22Rv1 (cell line): ENCODE data around the gene TMEM255B.

Experiments
- H3K27ac ChIP-seq: fragments of 450-650 bp; 2 replicates; pipeline ENCODE4 v1.5.1; 2017
- CTCF ChIP-seq: fragments of 450-650 bp; IDR thresholded peaks from 2 replicates; pipeline ENCODE4 v1.5.1; 2017; ENCODE audit warnings: mild to moderate bottlenecking
- ZFX ChIP-seq: fragments of 450-650 bp; IDR thresholded peaks from 2 replicates; pipeline ENCODE4 v1.6.1; 2017; ENCODE audit warnings: antibody characterized with exemption, borderline replicate concordance

The TMEM255B gene

GRCh38 chr13:113732176-113732960, 26.7 kb upstream of the TMEM255B start:
- H3K27ac ChIP-seq, result no peak overlapping the region
- TF ChIP-seq CTCF, result no peak
- TF ChIP-seq ZFX, result no peak

DNA sequence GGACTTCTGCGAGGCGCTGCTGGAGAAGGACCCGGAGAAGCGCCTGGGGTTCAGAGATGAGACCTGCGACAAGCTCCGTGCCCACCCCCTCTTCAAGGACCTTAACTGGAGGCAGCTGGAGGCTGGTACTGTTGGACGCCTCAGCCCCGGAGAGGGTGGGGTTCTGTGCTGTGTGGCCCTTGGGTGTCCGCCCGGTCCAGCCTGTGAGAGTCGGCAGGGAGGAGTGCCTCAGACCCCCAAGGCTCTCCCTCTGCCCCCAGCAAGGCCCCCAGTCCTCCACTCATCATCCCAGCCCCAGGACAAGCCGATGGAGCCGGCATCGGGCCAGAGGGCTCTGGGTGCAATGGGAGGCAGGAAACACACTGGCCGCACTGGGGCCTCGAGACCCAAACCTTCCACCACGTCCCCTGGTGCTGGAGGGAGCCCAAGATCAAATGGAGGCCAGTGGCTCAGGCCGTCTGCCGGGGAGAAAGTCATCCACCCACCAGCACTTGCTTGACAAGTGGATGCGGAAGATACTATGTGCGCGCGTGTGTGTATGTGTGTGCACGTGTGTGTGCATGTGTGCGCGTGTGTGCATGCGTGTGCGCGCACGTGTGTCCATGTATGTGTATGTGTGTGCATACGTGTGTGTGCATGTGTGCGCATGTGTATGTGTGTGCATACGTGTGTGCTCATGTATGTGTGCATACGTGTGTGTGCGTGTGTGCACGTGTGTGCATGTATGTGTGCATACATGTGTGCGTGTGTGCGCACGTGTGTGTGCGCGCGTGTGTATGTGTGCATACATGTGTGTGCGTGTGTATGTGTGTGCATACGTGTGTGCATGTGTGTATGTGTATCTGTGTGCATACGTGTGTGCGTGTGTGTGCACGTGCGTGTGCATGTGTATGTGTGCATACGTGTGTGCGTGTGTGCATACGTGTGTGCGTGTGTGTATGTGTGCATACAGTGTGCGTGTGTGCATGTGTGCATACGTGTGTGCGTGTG, 25.8 kb upstream of the TMEM255B start:
- H3K27ac ChIP-seq, result no peak overlapping the region

GRCh38 chr13:113734099-113734825, 24.8 kb upstream of the TMEM255B start:
- no peak overlapping the region for H3K27ac ChIP-seq
- TF ChIP-seq ZFX (no peak), CTCF (no peak)

More for the DNA sequence above, 25.8 kb upstream of the TMEM255B start:
- TF ChIP-seq ZFX (no peak), CTCF (no peak)

DNA sequence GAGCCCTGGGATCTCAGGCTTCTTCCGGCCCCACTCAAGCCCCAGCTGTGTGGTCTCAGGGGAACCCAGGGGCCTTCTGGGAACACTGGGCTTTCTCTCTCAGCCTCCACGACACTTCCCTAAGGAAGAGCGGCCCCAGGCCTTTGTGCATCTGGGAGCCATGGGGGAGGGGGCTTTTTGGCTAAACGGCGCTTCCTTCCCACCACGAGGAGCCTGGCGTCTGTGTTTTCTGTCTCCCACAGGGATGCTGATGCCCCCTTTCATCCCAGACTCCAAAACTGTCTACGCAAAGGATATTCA, 24.2 kb upstream of the TMEM255B start:
- no peak overlapping the region for H3K27ac ChIP-seq
- TF ChIP-seq ZFX (no peak), CTCF (no peak)

DNA sequence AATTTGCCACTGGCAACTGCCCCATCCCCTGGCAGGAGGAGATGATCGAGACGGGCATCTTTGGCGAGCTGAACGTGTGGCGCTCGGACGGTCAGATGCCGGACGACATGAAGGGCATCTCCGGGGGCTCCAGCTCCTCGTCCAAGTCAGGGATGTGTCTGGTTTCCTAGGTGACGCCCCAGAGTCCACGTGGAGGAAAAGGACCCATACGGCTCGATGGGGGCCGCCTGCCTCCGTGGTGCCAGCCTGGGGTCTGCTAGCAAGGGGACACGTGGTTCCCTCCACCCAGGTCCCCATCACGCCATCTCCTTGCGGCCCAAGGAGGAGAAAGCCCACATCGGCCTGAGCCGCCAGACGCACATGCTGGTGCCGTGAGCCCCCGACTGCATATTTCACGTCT, 23.8 kb upstream of the TMEM255B start:
- no peak overlapping the region for H3K27ac ChIP-seq
- TF ChIP-seq CTCF (no peak), ZFX (no peak)

- TF ChIP-seq CTCF (no peak), ZFX (no peak)
- no peak overlapping the region for H3K27ac ChIP-seq
Observed at GRCh38 chr13:113735750-113736149, 23.3 kb upstream of the TMEM255B start.
